Body of pancreas (tissue), 4 donors: Measurements from ENCODE around the gene PSMD13. TPM values are rescaled to one million over a fixed set of nuclear protein-coding genes. Genes with fewer than 3 reads are reported as not detected.

ENCODE experiments used
- ATAC-seq: fragments of 150-250 bp; one replicate; pipeline ENCODE4 v1.9.1; 2016
- DNase-seq, 4 donors: peaks; one replicate each; pipeline ENCODE4 v3.0.0-alpha.2; 2019
- H3K27ac ChIP-seq, 4 donors: fragments of 200-600 bp; sonication (generic); 1 replicate in 3 of 4; 2 replicates in 1 of 4; pipeline versions ENCODE4 v1.5.1 to v1.6.1; 2016 to 2019; ENCODE audit warnings: mild to moderate bottlenecking in 1 of 4, mixed read lengths in 1 of 4, moderate library complexity in 1 of 4
- H3K27me3 ChIP-seq, 2 donors: fragments of 200-600 bp; sonication (generic); one replicate each; pipeline ENCODE4 v1.6.0; 2016; ENCODE audit warnings: mild to moderate bottlenecking in 1 of 2
- H3K36me3 ChIP-seq, 2 donors: fragments of 200-600 bp; sonication (generic); replicated peaks in 1 of 2; 2 replicates each; pipeline ENCODE4 v1.5.1; 2016; ENCODE audit warnings: low read depth in 2 of 2; ENCODE audit not compliant: insufficient read depth in 1 of 2
- H3K4me1 ChIP-seq: fragments of 200-600 bp; sonication (generic); one replicate; pipeline ENCODE4 v1.6.0; 2016
- H3K4me3 ChIP-seq, 2 donors: fragments of 200-600 bp; sonication (generic); 1 replicate in 1 of 2; 2 replicates in 1 of 2; pipeline ENCODE4 v1.5.1; 2016 to 2019
- H3K9me3 ChIP-seq, 3 donors: fragments of 200-600 bp; sonication (generic); 1 replicate in 2 of 3; 2 replicates in 1 of 3; pipeline ENCODE4 v1.5.1; 2016
- POLR2A ChIP-seq, 3 donors: fragments of 450-650 bp; IDR thresholded peaks; one replicate each; pipeline ENCODE4 v1.6.1; 2016; ENCODE audit warnings: antibody characterized with exemption in 3 of 3, mild to moderate bottlenecking in 2 of 3
- WGBS, 2 donors: methylation state at CpG; one replicate each; pipeline ENCODE4 v1.1.5; 2017; 5-methylcytosine and 5-hydroxymethylcytosine counted together
- intact Hi-C: fragments of 100-400 bp; cut with DNase I; formaldehyde crosslinking; loops from one replicate; pipeline ENCODE4 v1.15.1; 2023
- total RNA-seq, 2 donors: library from RNA; depleted of rRNA; stranded (reverse); fragments of >200 nt; gene quantifications; one replicate each; pipeline ENCODE4 v1.1.0, GENCODE V29; 2016
- TF ChIP-seq, protein P1 (sequence below), 7 experiments: fragments of 450-650 bp in 4 of 7; fragments of 200-600 bp in 3 of 7; sonication (generic) in 3 of 7; IDR thresholded peaks; one replicate each; pipeline ENCODE4 v1.5.1; 2016 to 2019; ENCODE audit warnings: antibody characterized with exemption in 7 of 7

PSMD13 gene
- total RNA-seq, 2 donors from 2014 or later, result 40.2 to 52.4 TPM

DNA sequence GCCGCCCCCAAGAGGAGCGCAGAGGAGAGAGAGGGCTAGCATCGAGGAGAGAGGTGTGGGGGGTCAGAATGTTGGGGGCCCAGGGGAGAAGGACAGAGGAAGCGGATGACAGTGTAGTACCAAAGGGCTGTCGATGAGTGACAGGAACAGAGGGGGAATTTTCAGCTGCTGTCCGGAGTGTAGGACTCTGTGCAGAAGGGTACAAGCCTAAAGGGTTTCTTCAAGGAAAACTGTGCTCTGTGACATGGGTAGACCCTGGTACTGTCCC lies 36.1 kb downstream of the PSMD13 start:
- Histone ChIP-seq H3K9me3 (no peaks in the 10 kb centered on the region), H3K4me1 (no peaks in the 10 kb centered on the region), H3K27me3 (no peaks in the 10 kb centered on the region), H3K27ac (no peak overlapping the region), H3K4me3 (no peak overlapping the region), H3K36me3 (no peaks in the 10 kb centered on the region)
- 81 to 84% methylated on average over 6 of the region's 6 CpGs for WGBS, 2 donors
- no peak for TF ChIP-seq POLR2A (IDR thresholded peaks at IDR 0.05)
- TF ChIP-seq, protein P1, sequence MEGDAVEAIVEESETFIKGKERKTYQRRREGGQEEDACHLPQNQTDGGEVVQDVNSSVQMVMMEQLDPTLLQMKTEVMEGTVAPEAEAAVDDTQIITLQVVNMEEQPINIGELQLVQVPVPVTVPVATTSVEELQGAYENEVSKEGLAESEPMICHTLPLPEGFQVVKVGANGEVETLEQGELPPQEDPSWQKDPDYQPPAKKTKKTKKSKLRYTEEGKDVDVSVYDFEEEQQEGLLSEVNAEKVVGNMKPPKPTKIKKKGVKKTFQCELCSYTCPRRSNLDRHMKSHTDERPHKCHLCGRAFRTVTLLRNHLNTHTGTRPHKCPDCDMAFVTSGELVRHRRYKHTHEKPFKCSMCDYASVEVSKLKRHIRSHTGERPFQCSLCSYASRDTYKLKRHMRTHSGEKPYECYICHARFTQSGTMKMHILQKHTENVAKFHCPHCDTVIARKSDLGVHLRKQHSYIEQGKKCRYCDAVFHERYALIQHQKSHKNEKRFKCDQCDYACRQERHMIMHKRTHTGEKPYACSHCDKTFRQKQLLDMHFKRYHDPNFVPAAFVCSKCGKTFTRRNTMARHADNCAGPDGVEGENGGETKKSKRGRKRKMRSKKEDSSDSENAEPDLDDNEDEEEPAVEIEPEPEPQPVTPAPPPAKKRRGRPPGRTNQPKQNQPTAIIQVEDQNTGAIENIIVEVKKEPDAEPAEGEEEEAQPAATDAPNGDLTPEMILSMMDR (IDR thresholded peaks at IDR 0.05), result no peak
- ATAC-seq (no peak), DNase-seq (no peak)
- intact Hi-C loops, result no loop called here

GRCh38 chr11:276219-276618 lies 39.4 kb downstream of the PSMD13 start:
- no peak for DNase-seq
- H3K9me3 ChIP-seq, result no peaks in the 10 kb centered on the region
- peaks cover 0 to 8% of the 10 kb centered on the region in 2 donors for H3K27me3 ChIP-seq
- H3K36me3 ChIP-seq, result no peaks in the 10 kb centered on the region
- no peak for ATAC-seq
- peaks cover 21% of the 10 kb centered on the region for H3K4me1 ChIP-seq
- TF ChIP-seq, protein P1 (IDR thresholded peaks at IDR 0.05), result no peak
- TF ChIP-seq POLR2A (IDR thresholded peaks at IDR 0.05), result no peak
- H3K27ac ChIP-seq, result no peak overlapping the region
- H3K4me3 ChIP-seq, result no peak overlapping the region
- intact Hi-C loops, result no loop called here

- ATAC-seq (no peak), DNase-seq (peak in 1 of 4 donors; percentile 12)
- TF ChIP-seq, protein P1 (IDR thresholded peaks at IDR 0.05), result no peak
- TF ChIP-seq POLR2A (IDR thresholded peaks at IDR 0.05), result no peak
- H3K9me3 ChIP-seq, result no peaks in the 10 kb centered on the region
- peaks cover 0 to 13% of the 10 kb centered on the region in 2 donors for H3K27me3 ChIP-seq
- peaks cover 24% of the 10 kb centered on the region for H3K4me1 ChIP-seq
- 84 to 86% methylated on average over 18 to 21 of the region's 21 CpGs for WGBS, 2 donors
- no peak within 1 kb of the TSS for H3K4me3 ChIP-seq
- H3K27ac ChIP-seq, result no peak within 1 kb of the TSS
- no peaks in the 10 kb centered on the region for H3K36me3 ChIP-seq
- intact Hi-C loops, result no loop called here
Observed at GRCh38 chr11:278001-278951, 41.5 kb downstream of the PSMD13 start, which contains the start of gene NLRP6. TSS of gene NLRP6 (plus strand) at chr11:278407. CDS start at chr11:278570, 163 bp downstream.

DNA sequence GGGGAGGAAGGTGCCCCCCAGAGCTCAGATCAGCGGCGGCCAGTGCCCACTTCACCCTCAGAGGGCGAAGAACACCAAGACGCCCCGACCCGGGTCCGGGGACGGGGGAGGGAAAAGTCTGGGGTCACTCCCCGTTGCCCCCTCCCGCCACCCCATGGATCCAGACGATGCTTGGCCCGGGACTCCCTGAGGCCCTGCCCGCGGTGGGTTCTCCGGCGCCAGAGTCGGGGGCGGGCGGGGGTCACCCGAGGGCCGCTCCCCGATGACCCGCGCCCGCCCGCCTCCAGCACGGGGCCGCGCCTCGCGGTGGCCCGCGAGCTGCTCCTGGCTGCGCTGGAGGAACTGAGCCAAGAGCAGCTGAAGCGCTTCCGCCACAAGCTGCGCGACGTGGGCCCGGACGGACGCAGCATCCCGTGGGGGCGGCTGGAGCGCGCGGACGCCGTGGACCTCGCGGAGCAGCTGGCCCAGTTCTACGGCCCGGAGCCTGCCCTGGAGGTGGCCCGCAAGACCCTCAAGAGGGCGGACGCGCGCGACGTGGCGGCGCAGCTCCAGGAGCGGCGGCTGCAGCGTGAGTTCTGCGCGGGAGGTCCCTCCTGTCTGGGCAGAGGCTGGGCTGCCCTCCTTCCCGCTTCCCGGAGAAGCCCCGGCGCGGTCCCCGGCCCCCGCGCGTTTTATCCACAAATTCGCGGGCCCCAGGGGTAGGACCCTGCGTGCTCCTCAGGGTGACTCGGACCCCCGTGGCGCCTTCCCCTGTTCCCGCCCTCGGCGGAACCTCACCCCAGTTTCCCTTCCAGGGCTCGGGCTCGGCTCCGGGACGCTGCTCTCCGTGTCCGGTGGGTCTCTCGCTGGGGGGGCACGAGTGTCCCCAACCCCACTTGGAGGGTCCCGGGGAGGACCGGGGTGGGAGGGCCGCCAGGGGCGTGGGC lies 42.5 kb downstream of the PSMD13 start:
- no peak for ATAC-seq
- no peak overlapping the region for H3K27ac ChIP-seq
- intact Hi-C loops, result no loop called here
- peak in 2 of 4 donors; percentile 11 to 15 for DNase-seq
- peaks cover 24% of the 10 kb centered on the region for H3K4me1 ChIP-seq
- 20% methylated on average over 36 to 92 of the region's 97 CpGs for WGBS, 2 donors
- H3K36me3 ChIP-seq, result no peaks in the 10 kb centered on the region
- H3K9me3 ChIP-seq, result no peaks in the 10 kb centered on the region
- H3K27me3 ChIP-seq, result peaks cover 0 to 13% of the 10 kb centered on the region in 2 donors
- TF ChIP-seq POLR2A (IDR thresholded peaks at IDR 0.05), result no peak
- TF ChIP-seq, protein P1 (IDR thresholded peaks at IDR 0.05), result no peak
- H3K4me3 ChIP-seq, result no peak overlapping the region
